Esophagus squamous epithelium (tissue), 5 donors: ENCODE results near the gene CHN2. TPM values are rescaled to one million over a fixed set of nuclear protein-coding genes. Genes with fewer than 3 reads are reported as not detected.

Experiments
- DNase-seq: peaks from one replicate; lab custom pipeline; 2025; lab: John Stamatoyannopoulos, UW
- H3K27ac ChIP-seq, 4 donors: fragments of 200-600 bp; sonication (generic); one replicate each; pipeline ENCODE4 v1.5.1; 2016 to 2019; ENCODE audit warnings: mild to moderate bottlenecking in 1 of 4
- H3K27me3 ChIP-seq, 4 donors: fragments of 200-600 bp; sonication (generic); 1 replicate in 3 of 4; 2 replicates in 1 of 4; pipeline versions ENCODE4 v1.5.1 to v1.6.0; 2017 to 2021; ENCODE audit warnings: antibody characterized with exemption in 1 of 4
- H3K36me3 ChIP-seq, 3 donors: fragments of 200-600 bp; sonication (generic); one replicate each; pipeline ENCODE4 v1.5.1; 2016 to 2019
- H3K4me1 ChIP-seq, 3 donors: fragments of 200-600 bp; sonication (generic); one replicate each; pipeline ENCODE4 v1.5.1; 2017 to 2019
- H3K4me3 ChIP-seq, 4 donors: fragments of 200-600 bp; sonication (generic); 1 replicate in 3 of 4; 2 replicates in 1 of 4; pipeline ENCODE4 v1.5.1; 2016 to 2019; ENCODE audit warnings: mild to moderate bottlenecking in 2 of 4, moderate library complexity in 1 of 4
- H3K9me3 ChIP-seq, 3 donors: fragments of 200-600 bp; sonication (generic); one replicate each; pipeline ENCODE4 v1.5.1; 2016 to 2019
- CTCF ChIP-seq, 6 experiments: fragments of 450-650 bp in 4 of 6; fragments of 200-600 bp in 2 of 6; sonication (generic) in 2 of 6; IDR thresholded peaks; one replicate each; pipeline ENCODE4 v1.5.1; 2016 to 2019; ENCODE audit warnings: antibody characterized with exemption in 6 of 6, mild to moderate bottlenecking in 4 of 6, moderate library complexity in 4 of 6
- POLR2A ChIP-seq, 4 donors: fragments of 450-650 bp; IDR thresholded peaks; one replicate each; pipeline ENCODE4 v1.6.1; 2017; ENCODE audit warnings: antibody characterized with exemption in 4 of 4, mild to moderate bottlenecking in 4 of 4, moderate library complexity in 3 of 4
- WGBS, 2 donors: methylation state at CpG; one replicate each; pipeline ENCODE4 v1.1.5; 2018; 5-methylcytosine and 5-hydroxymethylcytosine counted together
- intact Hi-C: fragments of 100-400 bp; cut with DNase I; formaldehyde crosslinking; loops from one replicate; pipeline ENCODE4 v1.15.0; 2022
- total RNA-seq, 4 donors: library from RNA; depleted of rRNA; stranded (reverse); fragments of >200 nt; gene quantifications; one replicate each; pipeline ENCODE4 v1.1.0, GENCODE V29; 2016
- donor health status: DM: yes; HTN: yes; CAD: no.

Gene CHN2
- total RNA-seq, 4 donors from 2014 or later: 0.08 to 8.6 (median 1.7) TPM

GRCh38 chr7:29478226-29478625 lies 283.7 kb downstream of the CHN2 start:
- H3K36me3 ChIP-seq: no peaks in the 10 kb centered on the region
- no peak overlapping the region for H3K4me3 ChIP-seq
- DNase-seq: no peak
- H3K4me1 ChIP-seq: peaks cover 0 to 11% (median 0%) of the 10 kb centered on the region in 3 donors
- TF ChIP-seq POLR2A (IDR thresholded peaks at IDR 0.05): no peak
- no peak for TF ChIP-seq CTCF (IDR thresholded peaks at IDR 0.05)
- no peak overlapping the region for H3K27ac ChIP-seq
- 76 to 85% methylated on average over 3 of the region's 3 CpGs for WGBS, 2 donors
- no peaks in the 10 kb centered on the region for H3K9me3 ChIP-seq
- H3K27me3 ChIP-seq: no peaks in the 10 kb centered on the region
- intact Hi-C loops: no loop called here

- no peaks in the 10 kb centered on the region for H3K27me3 ChIP-seq
- intact Hi-C loops: no loop called here
- peak overlapping the region in 2 of 4 donors; percentile 71 to 78 for H3K27ac ChIP-seq
- no peaks in the 10 kb centered on the region for H3K9me3 ChIP-seq
- H3K4me1 ChIP-seq: peaks cover 0 to 11% (median 0%) of the 10 kb centered on the region in 3 donors
- 80 to 90% methylated on average over 4 of the region's 4 CpGs for WGBS, 2 donors
- H3K36me3 ChIP-seq: no peaks in the 10 kb centered on the region
- no peak overlapping the region for H3K4me3 ChIP-seq
- no peak for DNase-seq
- TF ChIP-seq CTCF (IDR thresholded peaks at IDR 0.05) (no peak), POLR2A (IDR thresholded peaks at IDR 0.05) (no peak)
Measured at GRCh38 chr7:29478687-29479240, 284.2 kb downstream of the CHN2 start.

- WGBS, 2 donors: 67 to 70% methylated on average over 7 to 17 of the region's 17 CpGs
- Histone ChIP-seq H3K4me1 (peaks cover 0 to 11% (median 0%) of the 10 kb centered on the region in 3 donors), H3K27me3 (no peaks in the 10 kb centered on the region), H3K36me3 (no peaks in the 10 kb centered on the region), H3K9me3 (no peaks in the 10 kb centered on the region), H3K4me3 (peak overlapping the region in 2 of 4 donors; percentile 3 to 42), H3K27ac (peak overlapping the region; percentile 3 to 80 (median 74))
- no peak for DNase-seq
- intact Hi-C loops: no loop called here
- TF ChIP-seq CTCF (IDR thresholded peaks at IDR 0.05) (no peak), POLR2A (IDR thresholded peaks at IDR 0.05) (no peak)
Measured at GRCh38 chr7:29479301-29480200, 285.0 kb downstream of the CHN2 start.

GRCh38 chr7:29480451-29480850 lies 285.9 kb downstream of the CHN2 start:
- TF ChIP-seq POLR2A (IDR thresholded peaks at IDR 0.05) (no peak), CTCF (IDR thresholded peaks at IDR 0.05) (no peak)
- 70% methylated on average over 5 of the region's 5 CpGs for WGBS, 2 donors
- H3K4me1 ChIP-seq: peaks cover 0 to 11% (median 0%) of the 10 kb centered on the region in 3 donors
- no peak for DNase-seq
- H3K27ac ChIP-seq: peak overlapping the region in 3 of 4 donors; percentile 71 to 80 (median 78)
- H3K27me3 ChIP-seq: no peaks in the 10 kb centered on the region
- H3K9me3 ChIP-seq: no peaks in the 10 kb centered on the region
- H3K36me3 ChIP-seq: no peaks in the 10 kb centered on the region
- peak overlapping the region in 2 of 4 donors; percentile 3 to 42 for H3K4me3 ChIP-seq
- intact Hi-C loops: no loop called here
